Endodermal cell (in vitro differentiated cells): Measurements from ENCODE around the gene MIGA1. TPM values are rescaled to one million over a fixed set of nuclear protein-coding genes. Genes with fewer than 3 reads are reported as not detected.

Source experiments
- DNase-seq: peaks from one replicate; pipeline ENCODE4 v3.0.0-alpha.2; 2017
- H3K27ac ChIP-seq: 2 replicates; pipeline ENCODE4 v1.5.1; 2013; ENCODE audit warnings: mild to moderate bottlenecking, low read depth, low read length, moderate library complexity
- H3K27me3 ChIP-seq: 2 replicates; pipeline ENCODE4 v1.6.1; 2013; ENCODE audit warnings: mild to moderate bottlenecking, low read length, moderate library complexity; ENCODE audit not compliant: insufficient read depth, control insufficient read depth, poor library complexity, severe bottlenecking
- H3K36me3 ChIP-seq: 2 replicates; pipeline ENCODE4 v1.7.0; 2013; ENCODE audit warnings: mild to moderate bottlenecking, low read length, moderate library complexity; ENCODE audit not compliant: control insufficient read depth, insufficient read depth
- H3K4me1 ChIP-seq: one replicate; pipeline ENCODE4 v1.7.0; 2013; ENCODE audit warnings: low read length; ENCODE audit not compliant: control insufficient read depth, insufficient read depth
- H3K4me3 ChIP-seq: 2 replicates; pipeline ENCODE4 v1.5.1; 2013; ENCODE audit warnings: mild to moderate bottlenecking, low read length, moderate library complexity
- H3K9ac ChIP-seq: 2 replicates; pipeline ENCODE4 v1.6.1; 2013; ENCODE audit warnings: mild to moderate bottlenecking, low read length, moderate library complexity; ENCODE audit not compliant: poor library complexity, severe bottlenecking; ENCODE audit errors: extremely low read depth
- H3K9me3 ChIP-seq: 2 replicates; pipeline ENCODE4 v1.6.1; 2013; ENCODE audit warnings: mild to moderate bottlenecking, low read length, moderate library complexity; ENCODE audit not compliant: control insufficient read depth
- H3K27ac Mint-ChIP-seq: 2 replicates; pipeline ENCODE4 v1.8.0; 2020; ENCODE audit warnings: mixed read lengths
- H3K27me3 Mint-ChIP-seq: 2 replicates; pipeline ENCODE4 v1.8.0; 2021; ENCODE audit warnings: mild to moderate bottlenecking, mixed read lengths; ENCODE audit not compliant: insufficient read depth
- H3K36me3 Mint-ChIP-seq: 2 replicates; pipeline ENCODE4 v1.8.0; 2020; ENCODE audit warnings: low read depth, mixed read lengths
- H3K4me1 Mint-ChIP-seq: 2 replicates; pipeline ENCODE4 v1.8.0; 2020; ENCODE audit warnings: mixed read lengths
- H3K4me3 Mint-ChIP-seq: 2 replicates; pipeline ENCODE4 v1.8.0; 2020; ENCODE audit warnings: mild to moderate bottlenecking, moderate library complexity, mixed read lengths
- H3K9me3 Mint-ChIP-seq: 2 replicates; pipeline ENCODE4 v1.8.0; 2020; ENCODE audit warnings: mild to moderate bottlenecking, mixed read lengths
- CTCF ChIP-seq: fragments of 200-600 bp; sonication (generic); conservative IDR thresholded peaks from 2 replicates; pipeline ENCODE4 v1.5.0; 2021; ENCODE audit warnings: antibody characterized with exemption, mild to moderate bottlenecking
- WGBS, 2 experiments: methylation state at CpG; one replicate each; pipeline versions ENCODE4 v1.1.5 to v1.1.7; 2013; ENCODE audit warnings: missing lambda C conversion rate in 2 of 2, mixed read lengths in 1 of 2; ENCODE audit not compliant: insufficient coverage in 1 of 2, insufficient read length in 1 of 2; 5-methylcytosine and 5-hydroxymethylcytosine counted together
- total RNA-seq, 2 donors: library from RNA; stranded (reverse); fragmentation: NEBNext Ultra II Directional in 1 of 2; extraction: Animal tissue kit (Norgen Biotek cat#: 25700) in 1 of 2; gene quantifications; 2 replicates in 1 of 2; 3 replicates in 1 of 2; pipeline ENCODE4 v1.2.1, GENCODE V29; 2021

MIGA1 gene
- total RNA-seq, 2 donors from 2014 or later: 7.3 to 9.5 TPM

GRCh38 chr1:77739235-77739634, 40.2 kb upstream of the MIGA1 start:
- Mint-ChIP-seq H3K36me3 (peaks cover 36% of the 10 kb centered on the region), H3K27me3 (no peaks in the 10 kb centered on the region), H3K27ac (no peak overlapping the region), H3K9me3 (no peaks in the 10 kb centered on the region), H3K4me1 (no peaks in the 10 kb centered on the region), H3K4me3 (no peak overlapping the region)
- Histone ChIP-seq H3K9me3 (no peaks in the 10 kb centered on the region), H3K4me3 (no peak overlapping the region), H3K27me3 (no peaks in the 10 kb centered on the region), H3K27ac (no peak overlapping the region), H3K36me3 (peaks cover 54% of the 10 kb centered on the region), H3K4me1 (no peaks in the 10 kb centered on the region), H3K9ac (no peak overlapping the region)
- WGBS, 2 experiments: 100% methylated on average over 1 of the region's 1 CpG; no CpG with 5 or more reads in 1 of the 2 experiments
- TF ChIP-seq CTCF: no peak
- DNase-seq: no peak

- Histone ChIP-seq H3K4me3 (no peak overlapping the region), H3K27ac (no peak overlapping the region), H3K9me3 (no peaks in the 10 kb centered on the region), H3K36me3 (peaks cover 38% of the 10 kb centered on the region), H3K9ac (no peak overlapping the region), H3K27me3 (no peaks in the 10 kb centered on the region), H3K4me1 (no peaks in the 10 kb centered on the region)
- TF ChIP-seq CTCF: no peak
- Mint-ChIP-seq H3K36me3 (peaks cover 37% of the 10 kb centered on the region), H3K4me3 (no peak overlapping the region), H3K9me3 (no peaks in the 10 kb centered on the region), H3K27ac (no peak overlapping the region), H3K4me1 (no peaks in the 10 kb centered on the region), H3K27me3 (no peaks in the 10 kb centered on the region)
- no peak for DNase-seq
- WGBS, 2 experiments: 80 to 95% methylated on average over 1 of the region's 1 CpG
Observed at GRCh38 chr1:77741316-77741715, 38.1 kb upstream of the MIGA1 start.

DNA sequence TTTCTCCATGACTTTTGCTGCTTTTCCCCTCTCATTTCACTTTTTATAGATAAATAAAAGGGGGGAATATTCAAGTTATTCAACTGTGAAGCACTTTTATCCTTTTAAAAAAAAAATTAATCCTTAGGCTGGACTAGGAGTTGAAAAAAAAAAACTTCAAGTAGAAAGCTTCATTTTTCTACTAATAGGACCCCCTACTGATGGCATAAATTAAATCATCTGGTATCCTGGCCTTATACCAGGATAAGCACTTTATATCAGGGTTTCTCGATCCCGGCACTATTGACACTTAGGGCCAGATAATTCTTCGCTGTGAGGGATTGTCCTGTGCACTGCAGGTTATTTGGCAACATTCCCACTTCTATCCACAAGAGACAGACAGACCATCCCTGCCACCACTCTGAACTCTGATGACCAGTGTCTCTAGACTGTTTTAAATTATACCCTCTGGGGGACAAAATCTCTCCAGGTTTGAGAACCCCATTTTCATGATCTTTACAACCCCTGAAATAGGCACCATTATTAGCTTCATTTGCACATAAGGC, 37.4 kb upstream of the MIGA1 start:
- Mint-ChIP-seq H3K27me3 (no peaks in the 10 kb centered on the region), H3K4me1 (no peaks in the 10 kb centered on the region), H3K9me3 (no peaks in the 10 kb centered on the region), H3K4me3 (no peak overlapping the region), H3K27ac (no peak overlapping the region), H3K36me3 (peaks cover 34% of the 10 kb centered on the region)
- Histone ChIP-seq H3K27ac (no peak overlapping the region), H3K4me1 (no peaks in the 10 kb centered on the region), H3K9ac (no peak overlapping the region), H3K36me3 (peaks cover 30% of the 10 kb centered on the region), H3K4me3 (no peak overlapping the region), H3K9me3 (no peaks in the 10 kb centered on the region), H3K27me3 (no peaks in the 10 kb centered on the region)
- 95 to 98% methylated on average over 3 of the region's 3 CpGs for WGBS, 2 experiments
- no peak for DNase-seq
- peak; percentile 20 for TF ChIP-seq CTCF
